Parathyroid adenoma (tissue), 2 donors: Measurements from ENCODE around the gene MGAT4C.

Experiments used
- H2AFZ ChIP-seq: fragments of 300-600 bp; sonication (generic); one replicate; pipeline ENCODE4 v1.7.0; 2017; ENCODE audit warnings: antibody characterized with exemption, mild to moderate bottlenecking
- H3K27ac ChIP-seq: fragments of 300-600 bp; sonication (generic); one replicate; pipeline ENCODE4 v1.7.0; 2017
- H3K27me3 ChIP-seq: fragments of 300-600 bp; sonication (generic); one replicate; pipeline ENCODE4 v1.7.0; 2017; ENCODE audit warnings: low read length; ENCODE audit not compliant: control insufficient read depth, insufficient read depth
- H3K36me3 ChIP-seq: fragments of 300-600 bp; sonication (generic); one replicate; pipeline ENCODE4 v1.7.0; 2017; ENCODE audit warnings: low read length; ENCODE audit not compliant: control insufficient read depth, insufficient read depth
- H3K4me1 ChIP-seq: fragments of 300-600 bp; sonication (generic); one replicate; pipeline ENCODE4 v1.7.0; 2017; ENCODE audit warnings: control low read depth
- H3K4me2 ChIP-seq: fragments of 300-600 bp; sonication (generic); one replicate; pipeline ENCODE4 v1.7.0; 2017; ENCODE audit warnings: low read length
- H3K4me3 ChIP-seq: fragments of 300-600 bp; sonication (generic); one replicate; pipeline ENCODE4 v1.7.0; 2017; ENCODE audit warnings: low read depth, low read length
- H3K79me2 ChIP-seq: fragments of 300-600 bp; sonication (generic); one replicate; pipeline ENCODE4 v1.7.0; 2017; ENCODE audit warnings: control low read depth
- H3K9ac ChIP-seq: fragments of 300-600 bp; sonication (generic); one replicate; pipeline ENCODE4 v1.7.0; 2017; ENCODE audit warnings: mild to moderate bottlenecking
- H3K9me3 ChIP-seq: fragments of 300-600 bp; sonication (generic); one replicate; pipeline ENCODE4 v1.7.0; 2017; ENCODE audit warnings: low read length; ENCODE audit not compliant: control insufficient read depth
- TF ChIP-seq, protein P1 (sequence below): fragments of 300-600 bp; sonication (generic); IDR thresholded peaks from one replicate; pipeline ENCODE4 v1.7.0; 2017; ENCODE audit warnings: antibody characterized with exemption, mild to moderate bottlenecking
- donor health status: primary hyperparathyroidism.

The MGAT4C gene

DNA sequence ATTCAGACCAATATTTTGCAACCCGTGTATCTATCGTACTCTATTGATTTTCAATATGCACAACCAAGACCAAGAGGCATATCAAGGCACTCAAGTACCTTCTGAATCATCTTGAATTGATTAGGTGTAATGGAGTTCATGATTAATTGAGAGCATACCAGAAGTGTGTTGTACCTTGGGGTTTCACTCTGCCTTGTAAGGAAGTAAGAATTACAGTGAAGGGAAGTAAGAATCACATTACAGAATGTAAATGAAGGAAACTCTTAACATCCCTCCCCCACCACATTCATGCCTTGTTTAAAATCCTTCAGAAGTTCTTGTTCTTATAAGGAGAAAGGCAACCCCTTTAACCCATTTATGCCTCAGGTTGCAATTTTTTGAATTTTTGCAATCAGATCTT, 5.4 kb upstream of the MGAT4C start:
- Histone ChIP-seq H3K27me3 (no peaks in the 10 kb centered on the region), H3K9me3 (no peaks in the 10 kb centered on the region), H2AFZ (no peak overlapping the region), H3K27ac (no peak overlapping the region), H3K4me2 (no peak overlapping the region), H3K36me3 (no peaks in the 10 kb centered on the region), H3K4me3 (no peak overlapping the region), H3K79me2 (no peaks in the 10 kb centered on the region), H3K9ac (no peak overlapping the region), H3K4me1 (no peaks in the 10 kb centered on the region)
- TF ChIP-seq, protein P1, sequence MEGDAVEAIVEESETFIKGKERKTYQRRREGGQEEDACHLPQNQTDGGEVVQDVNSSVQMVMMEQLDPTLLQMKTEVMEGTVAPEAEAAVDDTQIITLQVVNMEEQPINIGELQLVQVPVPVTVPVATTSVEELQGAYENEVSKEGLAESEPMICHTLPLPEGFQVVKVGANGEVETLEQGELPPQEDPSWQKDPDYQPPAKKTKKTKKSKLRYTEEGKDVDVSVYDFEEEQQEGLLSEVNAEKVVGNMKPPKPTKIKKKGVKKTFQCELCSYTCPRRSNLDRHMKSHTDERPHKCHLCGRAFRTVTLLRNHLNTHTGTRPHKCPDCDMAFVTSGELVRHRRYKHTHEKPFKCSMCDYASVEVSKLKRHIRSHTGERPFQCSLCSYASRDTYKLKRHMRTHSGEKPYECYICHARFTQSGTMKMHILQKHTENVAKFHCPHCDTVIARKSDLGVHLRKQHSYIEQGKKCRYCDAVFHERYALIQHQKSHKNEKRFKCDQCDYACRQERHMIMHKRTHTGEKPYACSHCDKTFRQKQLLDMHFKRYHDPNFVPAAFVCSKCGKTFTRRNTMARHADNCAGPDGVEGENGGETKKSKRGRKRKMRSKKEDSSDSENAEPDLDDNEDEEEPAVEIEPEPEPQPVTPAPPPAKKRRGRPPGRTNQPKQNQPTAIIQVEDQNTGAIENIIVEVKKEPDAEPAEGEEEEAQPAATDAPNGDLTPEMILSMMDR = no peak

DNA sequence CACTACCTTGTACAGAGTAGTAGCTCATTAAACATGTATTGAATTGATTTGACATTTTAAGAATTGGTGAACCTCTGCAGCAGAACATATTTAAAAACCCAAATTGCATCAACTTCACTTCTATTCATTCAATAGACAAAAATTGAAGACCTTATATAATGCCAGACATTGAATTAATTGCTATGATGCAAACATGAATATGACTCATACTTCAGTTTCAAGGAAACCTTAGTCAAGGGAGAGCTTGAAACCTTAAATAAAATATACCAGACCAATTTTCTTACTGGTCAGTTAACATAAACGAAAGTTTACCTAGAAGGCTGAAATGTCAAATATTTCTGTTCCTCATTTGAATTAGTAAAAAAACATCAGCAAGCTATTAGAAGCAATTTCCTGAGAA, 5.0 kb upstream of the MGAT4C start:
- Histone ChIP-seq H3K4me3 (no peak overlapping the region), H3K4me2 (no peak overlapping the region), H2AFZ (no peak overlapping the region), H3K27ac (no peak overlapping the region), H3K79me2 (no peaks in the 10 kb centered on the region), H3K27me3 (no peaks in the 10 kb centered on the region), H3K9ac (no peak overlapping the region), H3K4me1 (no peaks in the 10 kb centered on the region), H3K9me3 (no peaks in the 10 kb centered on the region), H3K36me3 (no peaks in the 10 kb centered on the region)
- TF ChIP-seq, protein P1 = no peak

DNA sequence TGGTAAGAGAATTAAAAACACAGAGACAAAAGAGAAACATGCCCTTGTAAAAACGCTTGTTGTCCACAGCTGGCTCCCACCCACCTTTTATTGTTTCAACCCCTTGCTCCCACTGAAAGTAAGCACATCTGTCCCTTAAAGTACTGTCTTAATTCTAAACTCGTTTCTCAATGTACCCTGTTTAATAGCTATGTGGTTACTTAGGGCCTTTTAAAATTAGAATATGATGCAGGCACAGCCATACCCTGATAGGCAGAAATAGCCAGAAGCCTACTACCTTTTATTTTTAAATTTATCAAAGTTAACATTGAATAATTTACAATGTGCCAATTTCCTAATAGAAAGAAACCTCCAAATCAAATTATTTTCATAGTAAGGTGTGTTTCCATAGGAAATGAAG, 4.0 kb upstream of the MGAT4C start:
- Histone ChIP-seq H3K27me3 (no peaks in the 10 kb centered on the region), H3K4me2 (no peak overlapping the region), H3K79me2 (no peaks in the 10 kb centered on the region), H3K27ac (no peak overlapping the region), H3K4me3 (no peak overlapping the region), H3K36me3 (no peaks in the 10 kb centered on the region), H3K4me1 (no peaks in the 10 kb centered on the region), H2AFZ (no peak overlapping the region), H3K9ac (no peak overlapping the region), H3K9me3 (no peaks in the 10 kb centered on the region)
- TF ChIP-seq, protein P1 = no peak

DNA sequence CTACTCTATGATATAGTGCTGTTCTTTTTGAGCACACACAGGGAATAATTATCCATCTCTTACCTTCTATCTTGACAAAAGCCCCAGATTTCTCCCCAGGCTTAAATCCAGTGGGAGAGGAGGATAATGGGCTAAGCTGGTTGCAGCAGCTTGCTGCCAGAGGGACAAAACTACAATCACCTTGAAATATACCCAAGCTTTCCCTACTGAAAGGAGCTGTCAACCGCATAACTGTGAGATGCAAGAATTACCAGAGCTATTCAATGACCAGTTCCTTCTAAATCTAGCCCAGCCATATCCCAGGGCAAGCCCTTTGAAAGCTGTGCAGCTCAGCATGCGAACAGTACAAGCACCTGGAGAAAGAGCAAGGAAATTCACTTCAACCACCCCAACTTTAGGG, 943 bp upstream of the MGAT4C start:
- H3K9ac ChIP-seq = no peak overlapping the region
- H3K4me1 ChIP-seq = no peaks in the 10 kb centered on the region
- H3K79me2 ChIP-seq = no peaks in the 10 kb centered on the region
- no peak overlapping the region for H2AFZ ChIP-seq
- no peak overlapping the region for H3K27ac ChIP-seq
- TF ChIP-seq, protein P1 = no peak
- H3K36me3 ChIP-seq = no peaks in the 10 kb centered on the region
- no peaks in the 10 kb centered on the region for H3K27me3 ChIP-seq
- no peaks in the 10 kb centered on the region for H3K9me3 ChIP-seq
- no peak overlapping the region for H3K4me3 ChIP-seq
- H3K4me2 ChIP-seq = no peak overlapping the region

DNA sequence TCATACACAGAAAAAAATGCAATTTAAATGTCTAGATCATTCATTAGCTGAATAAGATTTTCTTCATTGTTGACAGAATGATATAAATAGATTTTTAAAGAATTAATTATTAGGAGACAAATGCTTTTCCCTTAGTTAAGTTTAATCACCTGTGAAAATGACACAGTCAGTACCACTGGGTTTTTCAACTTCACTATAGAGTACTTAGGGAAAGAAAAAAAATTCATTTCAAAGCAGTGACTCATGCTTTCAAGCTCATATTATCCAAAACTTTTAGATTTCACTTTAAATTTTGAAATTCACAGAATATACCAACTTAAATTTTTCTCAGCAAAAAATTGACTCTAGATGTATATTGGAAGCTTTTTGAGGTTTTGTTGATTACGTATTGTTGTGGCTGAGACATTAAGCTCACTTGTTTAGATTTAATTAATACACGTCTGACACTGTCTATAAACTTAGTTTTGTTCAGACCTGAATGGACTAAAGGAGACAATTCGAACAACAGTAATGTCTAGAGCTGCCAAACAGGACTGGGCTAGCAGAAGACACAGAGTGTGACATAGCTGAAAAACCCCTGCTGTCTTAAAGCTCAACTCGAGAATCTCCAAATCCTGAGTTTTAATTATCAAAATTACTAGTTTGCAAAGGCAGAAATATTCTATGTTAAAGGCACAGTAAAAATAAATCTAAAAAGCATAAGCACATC, 1.6 kb downstream of the MGAT4C start:
- Histone ChIP-seq H3K4me2 (no peak overlapping the region), H3K9ac (no peak overlapping the region), H2AFZ (no peak overlapping the region), H3K36me3 (no peaks in the 10 kb centered on the region), H3K27ac (no peak overlapping the region), H3K79me2 (no peaks in the 10 kb centered on the region), H3K27me3 (no peaks in the 10 kb centered on the region), H3K9me3 (no peaks in the 10 kb centered on the region), H3K4me3 (no peak overlapping the region), H3K4me1 (no peaks in the 10 kb centered on the region)
- TF ChIP-seq, protein P1 = no peak
